Lung (tissue), 12 donors: ENCODE data around the gene CAP2. TPM values are rescaled to one million over a fixed set of nuclear protein-coding genes. Genes with fewer than 3 reads are reported as not detected.
A peak's percentile ranks its signal among the peaks of the same experiment; 100 is the strongest.

Experiments
- ATAC-seq: fragments of 200-7000 bp; cut with Tn5 transposase; one replicate; pipeline ENCODE4 v1.9.1; 2020; ENCODE audit warnings: moderate number of reproducible peaks; ENCODE audit not compliant: insufficient read depth, low FRiP score
- DNase-seq, 3 donors: peaks; one replicate each; pipeline ENCODE4 v3.0.0-alpha.2; 2013 to 2017
- H3K27ac ChIP-seq, 2 donors: one replicate each; pipeline ENCODE4 v1.5.1; 2013; ENCODE audit warnings: mild to moderate bottlenecking in 2 of 2, moderate library complexity in 2 of 2, control low read depth in 1 of 2, inconsistent platforms in 1 of 2, low read depth in 1 of 2, low read length in 1 of 2
- H3K27me3 ChIP-seq, 3 donors: one replicate each; pipeline ENCODE4 v1.5.1; 2013; ENCODE audit warnings: low read length in 2 of 3; ENCODE audit not compliant: control insufficient read depth in 3 of 3, insufficient read depth in 3 of 3
- H3K36me3 ChIP-seq, 4 donors: one replicate each; pipeline ENCODE4 v1.5.1; 2013; ENCODE audit warnings: low read length in 4 of 4, mild to moderate bottlenecking in 1 of 4, moderate library complexity in 1 of 4; ENCODE audit not compliant: control insufficient read depth in 4 of 4, insufficient read depth in 4 of 4
- H3K4me1 ChIP-seq, 5 donors: one replicate each; pipeline ENCODE4 v1.5.1; 2013; ENCODE audit warnings: low read length in 5 of 5, mild to moderate bottlenecking in 2 of 5, moderate library complexity in 1 of 5; ENCODE audit not compliant: control insufficient read depth in 5 of 5, insufficient read depth in 5 of 5
- H3K4me3 ChIP-seq: one replicate; pipeline ENCODE4 v1.5.1; 2013; ENCODE audit warnings: mild to moderate bottlenecking, control low read depth, moderate library complexity
- H3K9ac ChIP-seq, 2 donors: one replicate each; pipeline ENCODE4 v1.5.1; 2013; ENCODE audit warnings: low read length in 2 of 2, control low read depth in 1 of 2; ENCODE audit not compliant: insufficient read depth in 1 of 2
- H3K9me3 ChIP-seq, 4 donors: one replicate each; pipeline ENCODE4 v1.5.1; 2013; ENCODE audit warnings: low read length in 3 of 4, mild to moderate bottlenecking in 1 of 4, moderate library complexity in 1 of 4; ENCODE audit not compliant: control insufficient read depth in 4 of 4, insufficient read depth in 3 of 4
- CTCF ChIP-seq: IDR thresholded peaks from 2 replicates; pipeline ENCODE4 v1.5.1; 2012; ENCODE audit warnings: mild to moderate bottlenecking; ENCODE audit errors: control extremely low read depth, extremely low read depth
- WGBS, 2 donors: extraction: QIAGEN DNeasy Blood & Tissue Kit; methylation state at CpG; one replicate each; pipeline ENCODE4 v1.1.7; 2013; 5-methylcytosine and 5-hydroxymethylcytosine counted together
- polyA plus RNA-seq, 2 donors: library from polyadenylated mRNA; stranded (reverse); fragments of 200-250 nt; gene quantifications; one replicate each; pipeline ENCODE4 v1.2.1, GENCODE V29; 2013
- total RNA-seq, 2 donors: library from RNA; depleted of rRNA in 1 of 2; stranded (reverse); fragments of >200 nt in 1 of 2; gene quantifications; one replicate each; pipeline ENCODE4 v1.2.1, GENCODE V29; 2014 to 2021
- donor health status: control.
- donor health status: control.
- donor health status: Bipolar disorder and iron deficiency.
- donor health status: healthy.
- donor health status: DM: yes; HTN: yes; CAD: no.

CAP2 gene
- total and polyA plus RNA-seq, 4 donors: 2.0 to 5.7 (median 3.4) TPM

GRCh38 chr6:17478223-17478907 lies 85.0 kb downstream of the CAP2 start:
- no peaks in the 10 kb centered on the region for H3K27me3 ChIP-seq
- no peaks in the 10 kb centered on the region for H3K36me3 ChIP-seq
- no peak overlapping the region for H3K4me3 ChIP-seq
- peak overlapping the region in 1 of 2 donors; percentile 72 for H3K27ac ChIP-seq
- no peak for ATAC-seq
- peaks cover 0 to 16% (median 5%) of the 10 kb centered on the region in 5 donors for H3K4me1 ChIP-seq
- DNase-seq: no peak
- no peaks in the 10 kb centered on the region for H3K9me3 ChIP-seq
- H3K9ac ChIP-seq: no peak overlapping the region
- TF ChIP-seq CTCF: no peak
- 84 to 92% methylated on average over 7 of the region's 7 CpGs for WGBS, 2 donors

GRCh38 chr6:17478946-17479345 lies 85.6 kb downstream of the CAP2 start:
- Histone ChIP-seq H3K27ac (peak overlapping the region in 1 of 2 donors; percentile 72), H3K36me3 (no peaks in the 10 kb centered on the region), H3K4me3 (no peak overlapping the region), H3K9me3 (no peaks in the 10 kb centered on the region), H3K27me3 (no peaks in the 10 kb centered on the region), H3K4me1 (peaks cover 0 to 12% (median 5%) of the 10 kb centered on the region in 5 donors), H3K9ac (no peak overlapping the region)
- TF ChIP-seq CTCF: no peak
- no peak for ATAC-seq
- 94 to 95% methylated on average over 7 of the region's 7 CpGs for WGBS, 2 donors
- DNase-seq: no peak

GRCh38 chr6:17480476-17480875 lies 87.1 kb downstream of the CAP2 start:
- no peak overlapping the region for H3K27ac ChIP-seq
- H3K36me3 ChIP-seq: no peaks in the 10 kb centered on the region
- 97 to 98% methylated on average over 4 of the region's 4 CpGs for WGBS, 2 donors
- no peak overlapping the region for H3K9ac ChIP-seq
- TF ChIP-seq CTCF: no peak
- H3K4me1 ChIP-seq: peaks cover 0 to 7% (median 5%) of the 10 kb centered on the region in 5 donors
- no peaks in the 10 kb centered on the region for H3K27me3 ChIP-seq
- no peaks in the 10 kb centered on the region for H3K9me3 ChIP-seq
- ATAC-seq (no peak), DNase-seq (no peak)
- H3K4me3 ChIP-seq: no peak overlapping the region
